Subcutaneous abdominal adipose tissue (tissue), 5 donors: ENCODE measurements around the gene ACSS2.
"Not testable (repeated sequence)": the region's sequence is repeated elsewhere in the genome, so short reads cannot be mapped to it uniquely, and the experiment has no call there.

Experiments used
- H3K27ac ChIP-seq: one replicate; pipeline ENCODE4 v1.7.0; 2013; ENCODE audit warnings: low read depth, mild to moderate bottlenecking, inconsistent platforms, low read length, moderate library complexity
- H3K27me3 ChIP-seq, 5 donors: one replicate each; pipeline ENCODE4 v1.7.0; 2013; ENCODE audit warnings: low read length in 5 of 5, inconsistent platforms in 1 of 5; ENCODE audit not compliant: control insufficient read depth in 5 of 5, insufficient read depth in 4 of 5
- H3K36me3 ChIP-seq, 5 donors: one replicate each; pipeline ENCODE4 v1.7.0; 2013; ENCODE audit warnings: low read length in 5 of 5; ENCODE audit not compliant: control insufficient read depth in 5 of 5, insufficient read depth in 5 of 5
- H3K4me1 ChIP-seq, 5 donors: one replicate each; pipeline ENCODE4 v1.7.0; 2013; ENCODE audit warnings: low read length in 5 of 5, mild to moderate bottlenecking in 3 of 5, moderate library complexity in 1 of 5; ENCODE audit not compliant: control insufficient read depth in 5 of 5, insufficient read depth in 5 of 5
- H3K4me3 ChIP-seq, 5 donors: one replicate each; pipeline ENCODE4 v1.7.0; 2013; ENCODE audit warnings: low read length in 5 of 5, low read depth in 1 of 5
- H3K9ac ChIP-seq, 5 donors: one replicate each; pipeline ENCODE4 v1.7.0; 2013; ENCODE audit warnings: low read length in 5 of 5, mild to moderate bottlenecking in 4 of 5, moderate library complexity in 3 of 5
- H3K9me3 ChIP-seq, 5 donors: one replicate each; pipeline ENCODE4 v1.7.0; 2013; ENCODE audit warnings: low read length in 5 of 5; ENCODE audit not compliant: control insufficient read depth in 5 of 5
- donor health status: healthy.
- donor health status: healthy.
- donor health status: healthy.
- donor health status: healthy.
- donor health status: healthy.

The ACSS2 gene

DNA sequence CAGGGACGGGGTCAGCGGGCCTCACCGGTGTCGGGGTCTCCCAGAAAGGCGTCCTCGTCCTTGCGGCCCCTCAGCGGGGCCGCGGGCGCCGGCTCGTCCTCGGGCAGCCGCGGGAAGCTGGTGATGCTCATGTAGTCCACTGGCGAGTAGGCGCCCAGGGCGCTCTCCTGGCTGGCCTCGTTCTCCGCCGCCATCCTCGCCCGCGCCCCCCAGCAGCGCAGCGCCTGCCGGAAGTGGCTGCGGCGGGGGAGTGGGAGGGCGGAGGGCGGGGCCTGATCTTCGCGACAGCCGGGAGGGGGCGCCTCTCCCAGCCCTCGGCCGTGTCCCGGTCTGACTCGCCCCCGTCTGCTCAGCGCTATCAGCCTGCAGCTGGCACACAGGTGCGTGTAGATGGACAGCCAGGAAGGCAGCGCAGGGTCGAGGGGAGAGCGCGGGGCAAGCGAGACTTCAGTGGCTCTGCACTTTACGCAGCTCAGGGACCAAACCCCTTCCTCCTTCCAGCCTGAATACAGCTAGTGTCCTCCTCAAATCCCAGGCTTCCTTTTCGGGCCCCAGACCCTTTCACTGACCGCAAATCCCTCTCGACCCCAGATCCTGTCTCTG, 3.7 kb upstream of the ACSS2 start, which contains the start of gene GGT7:
Gene GGT7, minus strand, starts transcription at position 235 of the 603 bp plus-strand sequence. Its CDS starts 41 bp downstream, at position 194.
- Histone ChIP-seq H3K9ac (peak within 1 kb of the TSS; percentile 63 to 76 (median 75)), H3K27ac (no peak within 1 kb of the TSS), H3K27me3 (no peaks in the 10 kb centered on the region), H3K4me3 (peak within 1 kb of the TSS; percentile 61 to 81 (median 70)), H3K36me3 (no peaks in the 10 kb centered on the region), H3K9me3 (no peaks in the 10 kb centered on the region), H3K4me1 (peaks cover 5 to 54% (median 37%) of the 10 kb centered on the region in 5 donors)

DNA sequence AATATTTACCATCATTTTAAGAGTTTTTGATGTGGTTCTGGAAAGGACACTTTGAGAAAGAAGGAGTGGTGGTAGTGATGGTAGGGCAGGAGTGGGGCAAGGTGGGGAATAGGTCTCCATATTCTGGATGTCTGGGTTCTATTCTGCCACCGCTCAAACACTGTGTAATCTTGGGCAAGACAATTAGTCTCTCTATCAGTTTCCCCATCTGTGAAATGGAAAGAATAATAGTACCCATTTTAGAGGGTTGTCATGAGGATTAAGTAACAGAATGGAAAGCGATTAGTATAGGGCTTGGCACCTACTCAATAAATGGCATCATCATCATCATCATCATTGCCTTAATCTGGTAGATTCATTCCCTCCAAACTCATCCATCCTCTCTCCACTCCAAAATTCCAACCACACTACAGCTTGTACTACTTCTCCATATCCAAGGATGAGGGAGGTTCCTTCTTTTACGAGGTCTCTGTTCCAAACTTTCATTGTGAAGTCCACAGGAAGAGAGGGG, 2.8 kb upstream of the ACSS2 start:
- H3K4me1 ChIP-seq = peaks cover 5 to 63% (median 41%) of the 10 kb centered on the region in 5 donors
- H3K36me3 ChIP-seq = no peaks in the 10 kb centered on the region
- H3K9ac ChIP-seq = peak overlapping the region in 1 of 5 donors; percentile 76
- no peaks in the 10 kb centered on the region for H3K27me3 ChIP-seq
- H3K4me3 ChIP-seq = no peak overlapping the region
- no peak overlapping the region for H3K27ac ChIP-seq
- H3K9me3 ChIP-seq = no peaks in the 10 kb centered on the region

DNA sequence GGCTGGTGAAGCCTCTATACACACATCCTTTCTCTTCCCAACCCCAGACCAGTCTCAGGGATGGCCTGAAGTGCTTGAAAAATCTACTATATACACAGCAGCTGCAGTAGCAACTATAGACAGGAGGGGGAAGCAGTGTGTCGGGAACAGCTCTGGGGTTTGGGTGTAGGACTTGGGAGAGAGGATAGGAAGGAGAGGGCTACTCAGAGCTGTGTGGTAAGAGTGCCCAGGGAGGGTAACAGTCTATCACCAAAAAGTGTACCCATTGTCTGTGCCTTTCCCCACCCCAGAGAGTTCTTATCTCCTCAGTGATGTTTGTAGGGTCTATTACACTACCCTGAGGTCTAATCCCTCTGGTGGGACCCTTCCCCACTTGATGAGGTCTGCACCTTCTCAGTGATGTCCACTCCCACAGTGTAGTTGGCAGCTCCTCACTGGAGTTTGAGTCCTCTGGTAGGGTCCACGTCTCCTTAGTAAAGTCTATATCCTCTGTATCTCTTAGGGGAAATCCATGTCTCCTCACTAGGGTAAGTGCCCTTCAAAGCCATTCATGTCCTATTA, 2.2 kb upstream of the ACSS2 start:
- H3K4me3 ChIP-seq = no peak overlapping the region
- H3K27me3 ChIP-seq = no peaks in the 10 kb centered on the region
- no peaks in the 10 kb centered on the region for H3K36me3 ChIP-seq
- peaks cover 5 to 65% (median 42%) of the 10 kb centered on the region in 5 donors for H3K4me1 ChIP-seq
- peak overlapping the region; percentile 74 for H3K27ac ChIP-seq
- no peaks in the 10 kb centered on the region for H3K9me3 ChIP-seq
- H3K9ac ChIP-seq = peak overlapping the region in 2 of 5 donors; percentile 21 to 53

DNA sequence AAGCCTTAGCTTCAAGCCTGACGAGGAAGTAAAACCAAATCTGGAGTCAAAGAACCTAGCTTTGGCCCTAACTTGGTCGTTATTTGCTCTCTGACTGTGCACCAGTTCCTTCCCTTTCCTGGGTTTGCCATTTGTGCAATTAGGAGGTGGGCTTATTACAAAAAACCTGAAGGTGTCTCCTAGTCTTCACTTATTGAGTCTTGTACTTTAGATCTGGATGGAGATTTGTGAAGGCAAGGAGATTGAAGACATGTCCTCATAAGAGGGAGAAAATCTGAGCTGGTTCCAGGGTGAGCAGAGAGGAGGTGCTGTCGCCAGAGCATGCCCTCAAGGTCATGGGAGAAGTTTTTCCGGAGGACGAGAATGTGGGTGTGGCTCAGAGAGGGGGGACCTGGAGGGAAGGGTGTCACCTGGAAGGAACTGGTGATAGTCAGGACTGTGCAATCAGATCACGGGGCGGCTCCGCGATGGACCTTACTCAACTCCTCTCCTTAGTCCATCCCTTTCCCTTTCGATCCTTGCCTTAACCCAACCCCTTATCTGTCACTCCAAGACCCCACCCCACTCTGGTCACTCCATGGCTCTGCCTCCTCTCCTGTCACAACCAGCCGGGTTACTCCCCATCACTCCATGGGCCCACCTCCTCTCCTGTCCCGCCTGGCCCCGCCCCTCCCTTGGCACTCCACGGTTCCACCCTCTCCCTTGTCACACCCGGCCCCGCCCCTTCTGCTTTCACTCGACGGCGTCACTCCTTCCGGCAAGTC, 588 bp upstream of the ACSS2 start:
- Histone ChIP-seq H3K9me3 (no peaks in the 10 kb centered on the region), H3K36me3 (no peaks in the 10 kb centered on the region), H3K9ac (peak overlapping the region in 2 of 5 donors; percentile 26 to 39), H3K4me1 (peaks cover 5 to 76% (median 57%) of the 10 kb centered on the region in 5 donors), H3K27me3 (no peaks in the 10 kb centered on the region), H3K27ac (peak overlapping the region; percentile 74), H3K4me3 (peak overlapping the region; percentile 55 to 80 (median 64))

DNA sequence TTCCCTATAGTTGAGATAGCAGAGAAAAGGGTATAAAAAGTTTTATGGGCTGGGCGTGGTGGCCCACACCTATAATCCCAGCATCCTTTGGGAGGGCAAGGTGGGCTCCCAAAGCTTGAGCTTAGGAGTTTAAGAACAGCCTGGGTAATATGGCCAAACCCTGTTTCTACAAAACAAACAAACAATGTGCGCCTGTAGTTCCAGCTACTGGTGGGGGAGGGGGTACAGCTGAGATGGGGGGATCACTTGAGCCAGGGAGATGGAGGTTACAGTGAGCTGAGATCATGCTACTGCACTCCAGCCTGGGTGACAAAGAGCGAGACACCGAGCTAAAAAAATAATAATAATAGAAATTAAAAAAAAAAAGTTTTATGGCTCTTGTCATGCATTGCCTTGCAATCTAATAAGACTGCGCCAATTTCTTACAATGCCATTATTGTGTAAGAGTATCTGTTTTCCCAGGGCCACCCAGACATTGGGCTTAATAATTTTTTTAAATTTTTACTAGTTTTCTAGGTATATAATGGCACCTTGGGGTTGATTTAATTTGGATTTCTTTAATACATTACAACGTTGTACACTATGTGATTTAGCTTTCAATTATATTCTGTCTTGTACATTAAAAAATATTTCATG, 3.9 kb downstream of the ACSS2 start:
- Histone ChIP-seq H3K4me3 (peak overlapping the region in 2 of 5 donors; percentile 29 to 47), H3K27me3 (no peaks in the 10 kb centered on the region), H3K27ac (peak overlapping the region; percentile 88), H3K36me3 (peaks cover 10 to 24% (median 20%) of the 10 kb centered on the region in 5 donors), H3K4me1 (peaks cover 0 to 74% (median 51%) of the 10 kb centered on the region in 5 donors), H3K9ac (peak overlapping the region in 2 of 5 donors; percentile 20 to 73), H3K9me3 (no peaks in the 10 kb centered on the region)

DNA sequence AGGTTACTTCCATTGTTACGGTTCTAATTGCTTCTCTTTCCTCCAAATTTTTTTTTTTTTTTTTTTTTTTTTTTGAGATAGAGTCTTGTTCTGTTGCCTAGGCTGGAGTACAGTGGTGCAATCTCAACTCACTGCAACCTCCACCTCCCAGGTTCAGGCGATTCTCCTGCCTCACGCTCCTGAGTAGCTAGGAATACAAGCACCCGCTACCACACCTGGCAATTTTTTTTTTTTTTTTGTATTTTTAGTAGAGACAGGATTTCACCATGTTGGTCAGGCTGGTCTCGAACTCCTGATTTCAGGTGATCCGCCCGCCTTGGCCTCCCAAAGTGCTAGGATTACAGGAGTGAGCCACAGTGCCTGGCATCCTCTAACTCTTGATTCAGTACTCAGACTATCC, 4.6 kb downstream of the ACSS2 start:
- H3K9ac ChIP-seq = peak overlapping the region in 1 of 5 donors; percentile 73
- not testable (repeated sequence) for H3K27me3 ChIP-seq, H3K4me3 ChIP-seq, H3K9me3 ChIP-seq
- peaks cover 16 to 27% (median 24%) of the 10 kb centered on the region in 5 donors for H3K36me3 ChIP-seq
- peaks cover 0 to 75% (median 45%) of the 10 kb centered on the region in 5 donors for H3K4me1 ChIP-seq
- H3K27ac ChIP-seq = peak overlapping the region; percentile 88

DNA sequence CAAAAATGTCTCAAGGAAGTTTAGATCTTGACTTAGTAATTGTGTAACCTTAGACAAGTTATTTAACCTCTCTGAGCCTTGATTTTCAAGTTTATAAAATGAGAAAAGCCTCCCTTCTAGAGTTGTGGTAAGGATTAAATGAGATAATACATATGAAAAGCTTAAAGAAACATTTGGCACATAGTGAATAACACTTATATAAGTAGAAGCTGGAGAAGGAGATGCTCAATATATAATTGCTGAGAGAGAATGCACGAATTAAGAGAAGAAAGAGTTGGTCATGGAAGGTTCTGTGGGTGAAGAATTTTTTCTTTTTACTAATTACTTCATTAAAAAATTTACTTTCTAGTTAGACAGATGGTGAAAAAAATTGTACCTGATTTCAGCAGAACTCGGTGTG, 5.3 kb downstream of the ACSS2 start:
- Histone ChIP-seq H3K4me3 (no peak overlapping the region), H3K27ac (peak overlapping the region; percentile 88), H3K9ac (peak overlapping the region in 1 of 5 donors; percentile 42), H3K4me1 (peaks cover 0 to 75% (median 42%) of the 10 kb centered on the region in 5 donors), H3K27me3 (no peaks in the 10 kb centered on the region), H3K9me3 (no peaks in the 10 kb centered on the region), H3K36me3 (peaks cover 18 to 27% (median 24%) of the 10 kb centered on the region in 5 donors)

DNA sequence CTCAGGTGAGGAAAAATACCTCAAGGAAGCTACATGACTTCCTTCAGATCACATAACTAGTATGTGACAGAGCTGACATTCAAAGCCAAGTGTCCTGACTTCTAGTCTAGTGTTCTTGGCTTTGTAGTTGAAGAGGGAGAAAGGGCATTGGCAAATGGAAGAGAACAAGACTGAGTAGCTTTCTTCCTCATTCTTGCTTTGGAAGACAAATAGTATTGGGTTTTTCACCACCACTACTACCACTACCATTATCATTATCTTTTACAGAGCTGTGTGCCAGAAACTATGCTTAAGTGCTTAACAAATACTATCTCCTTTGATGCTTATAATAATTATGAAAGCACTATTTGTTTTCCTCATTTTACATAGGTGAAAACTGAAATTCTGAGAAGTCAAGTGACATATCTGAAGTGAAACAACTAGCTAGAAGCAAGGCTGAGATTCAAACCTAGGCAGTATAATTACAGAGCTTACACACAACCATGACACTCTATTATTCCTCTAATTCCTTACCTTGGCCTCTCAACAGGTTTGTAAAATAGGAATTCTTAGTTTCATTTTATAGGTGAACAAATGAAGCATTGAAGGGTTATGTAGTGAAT, 6.8 kb downstream of the ACSS2 start:
- no peaks in the 10 kb centered on the region for H3K27me3 ChIP-seq
- no peaks in the 10 kb centered on the region for H3K9me3 ChIP-seq
- H3K4me1 ChIP-seq = peaks cover 0 to 76% (median 31%) of the 10 kb centered on the region in 5 donors
- H3K9ac ChIP-seq = peak overlapping the region in 1 of 5 donors; percentile 33
- H3K4me3 ChIP-seq = peak overlapping the region in 1 of 5 donors; percentile 3
- peak overlapping the region; percentile 65 for H3K27ac ChIP-seq
- peaks cover 20 to 30% (median 24%) of the 10 kb centered on the region in 5 donors for H3K36me3 ChIP-seq

DNA sequence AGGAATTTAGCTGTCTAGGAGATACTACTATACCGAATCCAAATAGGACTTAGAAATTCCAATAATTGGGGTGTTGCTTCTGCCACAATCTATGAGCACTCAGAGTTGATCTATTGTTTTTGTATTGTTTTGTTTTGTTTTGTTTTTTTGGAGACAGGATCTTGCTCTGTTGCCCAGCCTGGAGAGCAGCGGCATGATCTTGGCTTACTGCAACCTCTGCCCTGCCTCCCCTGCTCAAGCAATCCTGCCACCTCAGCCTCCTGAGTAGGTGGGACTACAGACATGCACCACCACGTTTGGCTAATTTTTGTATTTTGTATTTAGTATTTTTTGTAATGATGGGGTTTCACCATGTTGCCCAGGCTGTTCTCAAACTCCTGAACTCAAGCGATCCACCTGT, 7.4 kb downstream of the ACSS2 start:
- Histone ChIP-seq H3K4me1 (peaks cover 0 to 72% (median 26%) of the 10 kb centered on the region in 5 donors), H3K9me3 (no peaks in the 10 kb centered on the region), H3K27ac (peak overlapping the region; percentile 65), H3K27me3 (no peaks in the 10 kb centered on the region), H3K36me3 (peaks cover 20 to 30% (median 24%) of the 10 kb centered on the region in 5 donors), H3K9ac (peak overlapping the region in 1 of 5 donors; percentile 33), H3K4me3 (no peak overlapping the region)
